Left lung (tissue), 10 donors: Measurements from ENCODE around the gene PHLPP1. TPM values are rescaled to one million over a fixed set of nuclear protein-coding genes. Genes with fewer than 3 reads are reported as not detected.
A peak's percentile ranks its signal among the peaks of the same experiment; 100 is the strongest.

ENCODE experiments used
- ATAC-seq: fragments of 200-7000 bp; cut with Tn5 transposase; one replicate; pipeline ENCODE4 v1.9.1; 2020; ENCODE audit warnings: moderate library complexity
- DNase-seq, 4 donors: peaks; one replicate each; pipeline ENCODE4 v3.0.0-alpha.2; 2013 to 2020
- H3K27ac ChIP-seq, 2 donors: fragments of 200-600 bp; sonication (generic) in 1 of 2; one replicate each; pipeline versions ENCODE4 v1.5.0 to v1.8.0; 2020 to 2021
- H3K27me3 ChIP-seq, 2 donors: fragments of 200-600 bp; sonication (generic) in 1 of 2; one replicate each; pipeline versions ENCODE4 v1.5.0 to v1.8.0; 2020 to 2021
- H3K36me3 ChIP-seq, 2 donors: fragments of 200-600 bp; sonication (generic) in 1 of 2; one replicate each; pipeline versions ENCODE4 v1.5.0 to v1.8.0; 2020 to 2021
- H3K4me1 ChIP-seq, 2 donors: fragments of 200-600 bp; one replicate each; pipeline ENCODE4 v1.8.0; 2021
- H3K4me3 ChIP-seq, 2 donors: fragments of 200-600 bp; sonication (generic) in 1 of 2; one replicate each; pipeline versions ENCODE4 v1.5.0 to v1.8.0; 2020 to 2021; ENCODE audit warnings: mild to moderate bottlenecking in 1 of 2
- H3K9me3 ChIP-seq, 2 donors: fragments of 200-600 bp; sonication (generic) in 1 of 2; one replicate each; pipeline versions ENCODE4 v1.5.0 to v1.8.0; 2020 to 2021
- intact Hi-C, 2 donors: fragments of 100-400 bp; cut with DNase I; formaldehyde crosslinking; loops; one replicate each; pipeline versions ENCODE4 v1.11.2 to v1.14.2; 2022
- polyA plus RNA-seq, 6 donors: library from polyadenylated mRNA; unstranded; fragments of 120-200 nt; gene quantifications; one replicate each; pipeline ENCODE4 v1.2.1, GENCODE V29; 2013; ENCODE audit not compliant: insufficient read length in 6 of 6
- total RNA-seq, 2 donors: library from RNA; stranded (reverse); fragmentation: NEBNext Ultra II Directional; extraction: Animal tissue kit (Norgen Biotek cat#: 25700); gene quantifications; one replicate each; pipeline ENCODE4 v1.2.1, GENCODE V29; 2021
- TF ChIP-seq, protein P1 (sequence below), 2 donors: fragments of 200-600 bp; sonication (generic) in 1 of 2; IDR thresholded peaks; one replicate each; pipeline versions ENCODE4 v1.5.0 to v1.8.0; 2021; ENCODE audit warnings: antibody characterized with exemption in 2 of 2
- donor health status: DM: no; HTN: yes; CAD: no.
- donor health status: DM: no; HTN: no; CAD: no.

PHLPP1 gene
- total and polyA plus RNA-seq, 8 donors: 7.0 to 13.1 (median 11.0) TPM

DNA sequence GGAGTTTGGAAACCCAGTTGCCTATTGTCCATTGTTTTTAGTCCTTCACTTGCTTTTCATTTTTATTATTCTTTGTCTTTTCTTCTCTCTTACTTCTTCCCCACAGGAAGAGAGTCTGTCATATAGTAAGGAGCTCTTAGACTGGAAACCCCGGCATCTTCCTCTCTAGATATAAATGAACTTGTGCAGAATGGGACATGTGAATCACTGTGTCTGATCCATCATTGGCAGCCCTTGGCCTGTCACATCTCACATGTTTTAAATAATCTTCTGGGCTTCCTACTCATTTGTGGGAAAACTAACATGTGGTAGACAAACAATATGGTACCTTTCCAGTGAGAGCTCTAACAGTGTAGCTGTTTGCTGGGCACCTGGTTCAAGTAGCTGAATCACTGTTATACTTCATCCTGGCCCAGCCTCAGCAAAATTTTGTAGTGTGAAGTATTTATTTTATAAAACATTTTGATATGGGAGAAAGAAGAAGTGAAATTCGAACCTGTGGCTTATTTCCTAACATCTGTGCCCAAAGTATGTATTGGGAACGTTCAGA, 112.8 kb downstream of the PHLPP1 start:
- DNase-seq: no peak
- TF ChIP-seq, protein P1, sequence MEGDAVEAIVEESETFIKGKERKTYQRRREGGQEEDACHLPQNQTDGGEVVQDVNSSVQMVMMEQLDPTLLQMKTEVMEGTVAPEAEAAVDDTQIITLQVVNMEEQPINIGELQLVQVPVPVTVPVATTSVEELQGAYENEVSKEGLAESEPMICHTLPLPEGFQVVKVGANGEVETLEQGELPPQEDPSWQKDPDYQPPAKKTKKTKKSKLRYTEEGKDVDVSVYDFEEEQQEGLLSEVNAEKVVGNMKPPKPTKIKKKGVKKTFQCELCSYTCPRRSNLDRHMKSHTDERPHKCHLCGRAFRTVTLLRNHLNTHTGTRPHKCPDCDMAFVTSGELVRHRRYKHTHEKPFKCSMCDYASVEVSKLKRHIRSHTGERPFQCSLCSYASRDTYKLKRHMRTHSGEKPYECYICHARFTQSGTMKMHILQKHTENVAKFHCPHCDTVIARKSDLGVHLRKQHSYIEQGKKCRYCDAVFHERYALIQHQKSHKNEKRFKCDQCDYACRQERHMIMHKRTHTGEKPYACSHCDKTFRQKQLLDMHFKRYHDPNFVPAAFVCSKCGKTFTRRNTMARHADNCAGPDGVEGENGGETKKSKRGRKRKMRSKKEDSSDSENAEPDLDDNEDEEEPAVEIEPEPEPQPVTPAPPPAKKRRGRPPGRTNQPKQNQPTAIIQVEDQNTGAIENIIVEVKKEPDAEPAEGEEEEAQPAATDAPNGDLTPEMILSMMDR (IDR thresholded peaks at IDR 0.05): no peak
- no peak for ATAC-seq
- intact Hi-C loops: no loop called here
- Histone ChIP-seq H3K27ac (no peak overlapping the region), H3K27me3 (no peaks in the 10 kb centered on the region), H3K4me3 (no peak overlapping the region), H3K36me3 (peaks cover 0 to 10% of the 10 kb centered on the region in 2 donors), H3K9me3 (no peaks in the 10 kb centered on the region), H3K4me1 (peaks cover 0 to 10% of the 10 kb centered on the region in 2 donors)

DNA sequence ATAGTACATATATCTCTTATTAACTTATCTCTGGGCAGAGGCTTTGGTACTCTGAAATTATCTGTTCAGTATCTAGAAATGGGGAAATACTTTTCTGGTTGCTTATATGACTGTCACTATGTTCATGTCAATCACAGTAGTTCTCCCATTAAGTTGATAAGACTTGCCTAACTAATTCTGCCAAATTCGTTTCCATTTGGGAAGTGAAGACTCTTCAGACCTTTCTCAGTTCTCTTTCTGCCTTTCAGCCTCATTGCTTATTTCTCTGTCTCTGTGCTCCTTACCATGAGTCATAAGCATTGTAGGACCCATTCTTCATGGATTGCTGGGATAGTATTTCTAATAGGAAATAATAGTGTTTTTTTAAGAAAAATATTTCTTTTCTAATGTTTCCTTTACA, 113.5 kb downstream of the PHLPP1 start:
- Histone ChIP-seq H3K4me1 (peaks cover 0 to 10% of the 10 kb centered on the region in 2 donors), H3K27ac (no peak overlapping the region), H3K9me3 (no peaks in the 10 kb centered on the region), H3K36me3 (peaks cover 0 to 10% of the 10 kb centered on the region in 2 donors), H3K4me3 (no peak overlapping the region), H3K27me3 (no peaks in the 10 kb centered on the region)
- DNase-seq: no peak
- no peak for ATAC-seq
- TF ChIP-seq, protein P1 (IDR thresholded peaks at IDR 0.05): no peak
- intact Hi-C loops: no loop called here

GRCh38 chr18:62829936-62830335, 114.6 kb downstream of the PHLPP1 start:
- ATAC-seq (no peak), DNase-seq (no peak)
- H3K9me3 ChIP-seq: no peaks in the 10 kb centered on the region
- H3K27ac ChIP-seq: no peak overlapping the region
- TF ChIP-seq, protein P1 (IDR thresholded peaks at IDR 0.05): no peak
- H3K36me3 ChIP-seq: peaks cover 0 to 10% of the 10 kb centered on the region in 2 donors
- no peak overlapping the region for H3K4me3 ChIP-seq
- intact Hi-C loops: no loop called here
- no peaks in the 10 kb centered on the region for H3K27me3 ChIP-seq
- H3K4me1 ChIP-seq: peaks cover 0 to 10% of the 10 kb centered on the region in 2 donors

- DNase-seq: no peak
- Histone ChIP-seq H3K36me3 (peaks cover 0 to 10% of the 10 kb centered on the region in 2 donors), H3K9me3 (no peaks in the 10 kb centered on the region), H3K4me1 (peaks cover 0 to 10% of the 10 kb centered on the region in 2 donors), H3K4me3 (no peak overlapping the region), H3K27ac (no peak overlapping the region), H3K27me3 (no peaks in the 10 kb centered on the region)
- ATAC-seq: peak; percentile 33
- intact Hi-C loops: no loop called here
- TF ChIP-seq, protein P1 (IDR thresholded peaks at IDR 0.05): no peak
Measured at GRCh38 chr18:62832282-62832681, 116.9 kb downstream of the PHLPP1 start.

GRCh38 chr18:62833494-62833893, 118.2 kb downstream of the PHLPP1 start:
- intact Hi-C loops: no loop called here
- no peaks in the 10 kb centered on the region for H3K27me3 ChIP-seq
- ATAC-seq: no peak
- DNase-seq: no peak
- H3K4me1 ChIP-seq: peaks cover 0 to 3% of the 10 kb centered on the region in 2 donors
- TF ChIP-seq, protein P1 (IDR thresholded peaks at IDR 0.05): no peak
- peaks cover 0 to 10% of the 10 kb centered on the region in 2 donors for H3K36me3 ChIP-seq
- no peak overlapping the region for H3K27ac ChIP-seq
- no peaks in the 10 kb centered on the region for H3K9me3 ChIP-seq
- no peak overlapping the region for H3K4me3 ChIP-seq
